Measurements from ENCODE around the gene ZBTB1.

DNA sequence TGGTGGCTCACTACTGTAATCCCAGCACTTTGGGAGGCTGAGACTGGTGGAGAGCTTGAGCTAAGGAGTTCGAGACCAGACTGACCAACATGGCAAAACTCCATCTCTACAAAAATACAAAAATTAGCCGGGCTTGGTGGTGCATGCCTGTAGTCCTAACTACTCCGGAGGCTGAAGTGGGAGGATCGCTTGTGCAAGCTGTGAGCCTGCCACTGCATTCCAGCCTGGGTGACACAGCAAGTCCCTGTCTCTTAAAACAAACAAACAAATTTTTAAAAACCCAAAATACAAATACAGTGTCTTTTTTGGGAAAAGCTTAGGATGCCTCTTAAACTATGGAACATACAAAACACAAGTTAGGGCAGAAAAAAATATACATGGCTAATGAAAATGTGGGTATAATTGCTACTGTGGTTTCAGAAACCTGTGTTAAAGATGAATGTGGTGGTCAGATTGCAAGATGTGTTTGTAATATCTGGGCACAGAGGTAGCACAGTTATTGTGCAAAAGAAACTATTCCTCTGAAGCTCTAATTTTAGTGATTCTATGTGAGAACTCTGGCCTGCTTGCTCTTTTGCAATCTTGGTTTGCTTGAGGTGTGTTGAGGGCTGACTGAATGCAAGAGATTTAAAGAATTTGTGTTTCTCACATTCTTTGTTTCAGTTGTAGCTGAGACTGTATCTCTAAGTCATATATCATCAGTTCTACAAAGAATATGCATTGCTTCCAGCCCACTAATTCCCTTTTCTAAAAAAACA, 32.1 kb downstream of the ZBTB1 start:
- no peak for TF ChIP-seq ZNF8 (CRISPR knock-in tag; IDR thresholded peaks at IDR 0.05)
- no peak for TF ChIP-seq ZFP30 (CRISPR knock-in tag; IDR thresholded peaks at IDR 0.05)
- TF ChIP-seq RARB (CRISPR knock-in tag; IDR thresholded peaks at IDR 0.05): no peak
